CD4-positive, CD25-positive, alpha-beta regulatory T cell (primary cell): ENCODE data around the gene HCAR2. TPM values are rescaled to one million over a fixed set of nuclear protein-coding genes. Genes with fewer than 3 reads are reported as not detected.
A peak's percentile ranks its signal among the peaks of the same experiment; 100 is the strongest.
"Not testable (repeated sequence)": the region's sequence is repeated elsewhere in the genome, so short reads cannot be mapped to it uniquely, and the experiment has no call there.

Experiments used
- ATAC-seq, 2 donors: fragments of 150-1000 bp; cut with Tn5 transposase; one replicate each; pipeline ENCODE4 v1.10.0; 2021; ENCODE audit warnings: low read depth in 2 of 2, moderate number of reproducible peaks in 2 of 2, moderate library complexity in 1 of 2
- DNase-seq, 3 donors: peaks; one replicate each; pipeline versions ENCODE4 v3.0.0 to v3.0.0-alpha.2; 2012 to 2022; ENCODE audit warnings: mixed read lengths in 1 of 3
- H3K27ac ChIP-seq: one replicate; pipeline ENCODE4 v1.7.0; 2013; ENCODE audit warnings: mild to moderate bottlenecking, low read length; ENCODE audit not compliant: insufficient read depth, poor library complexity, severe bottlenecking
- H3K27me3 ChIP-seq: one replicate; pipeline ENCODE4 v1.7.0; 2013; ENCODE audit warnings: low read length; ENCODE audit not compliant: control insufficient read depth, insufficient read depth
- H3K36me3 ChIP-seq: one replicate; pipeline ENCODE4 v1.7.0; 2013; ENCODE audit warnings: mild to moderate bottlenecking, low read length, moderate library complexity; ENCODE audit not compliant: control insufficient read depth, insufficient read depth
- H3K4me1 ChIP-seq: 2 replicates; pipeline ENCODE4 v1.7.0; 2013; ENCODE audit warnings: mild to moderate bottlenecking, low read length; ENCODE audit not compliant: insufficient read depth, control insufficient read depth, poor library complexity, severe bottlenecking
- H3K4me3 ChIP-seq: one replicate; pipeline ENCODE4 v1.7.0; 2013; ENCODE audit warnings: low read depth, mild to moderate bottlenecking, low read length, moderate library complexity
- H3K9me3 ChIP-seq, 2 experiments: 1 replicate in 1 of 2; 2 replicates in 1 of 2; pipeline ENCODE4 v1.7.0; 2013; ENCODE audit warnings: low read length in 2 of 2, mild to moderate bottlenecking in 1 of 2, moderate library complexity in 1 of 2; ENCODE audit not compliant: control insufficient read depth in 2 of 2
- H3K27ac Mint-ChIP-seq, 3 donors: one replicate each; pipeline ENCODE4 v1.8.0; 2020 to 2022; ENCODE audit warnings: mild to moderate bottlenecking in 3 of 3, mixed read lengths in 3 of 3, moderate library complexity in 2 of 3
- H3K27me3 Mint-ChIP-seq: one replicate; pipeline ENCODE4 v1.8.0; 2022; ENCODE audit warnings: mild to moderate bottlenecking, mixed read lengths
- H3K36me3 Mint-ChIP-seq: one replicate; pipeline ENCODE4 v1.8.0; 2020; ENCODE audit warnings: mixed read lengths
- H3K4me1 Mint-ChIP-seq, 4 donors: one replicate each; pipeline ENCODE4 v1.8.0; 2020 to 2022; ENCODE audit warnings: mixed read lengths in 4 of 4, mild to moderate bottlenecking in 1 of 4
- H3K4me3 Mint-ChIP-seq, 4 donors: one replicate each; pipeline ENCODE4 v1.8.0; 2020 to 2022; ENCODE audit warnings: mild to moderate bottlenecking in 4 of 4, mixed read lengths in 4 of 4, moderate library complexity in 3 of 4
- H3K9me3 Mint-ChIP-seq, 7 donors: one replicate each; pipeline ENCODE4 v1.8.0; 2020 to 2022; ENCODE audit warnings: mixed read lengths in 7 of 7, mild to moderate bottlenecking in 3 of 7, moderate library complexity in 2 of 7
- polyA plus RNA-seq, 4 donors: library from polyadenylated mRNA; unstranded; fragments of 300-500 nt; fragmentation: Illumina TruSeq; gene quantifications; one replicate each; pipeline ENCODE4 v1.2.3, GENCODE V29; 2021
- total RNA-seq: library from RNA; stranded (reverse); gene quantifications from one replicate; pipeline ENCODE4 v1.2.3, GENCODE V29; 2022

The HCAR2 gene
- not detected for total RNA-seq
- not detected for polyA plus RNA-seq

DNA sequence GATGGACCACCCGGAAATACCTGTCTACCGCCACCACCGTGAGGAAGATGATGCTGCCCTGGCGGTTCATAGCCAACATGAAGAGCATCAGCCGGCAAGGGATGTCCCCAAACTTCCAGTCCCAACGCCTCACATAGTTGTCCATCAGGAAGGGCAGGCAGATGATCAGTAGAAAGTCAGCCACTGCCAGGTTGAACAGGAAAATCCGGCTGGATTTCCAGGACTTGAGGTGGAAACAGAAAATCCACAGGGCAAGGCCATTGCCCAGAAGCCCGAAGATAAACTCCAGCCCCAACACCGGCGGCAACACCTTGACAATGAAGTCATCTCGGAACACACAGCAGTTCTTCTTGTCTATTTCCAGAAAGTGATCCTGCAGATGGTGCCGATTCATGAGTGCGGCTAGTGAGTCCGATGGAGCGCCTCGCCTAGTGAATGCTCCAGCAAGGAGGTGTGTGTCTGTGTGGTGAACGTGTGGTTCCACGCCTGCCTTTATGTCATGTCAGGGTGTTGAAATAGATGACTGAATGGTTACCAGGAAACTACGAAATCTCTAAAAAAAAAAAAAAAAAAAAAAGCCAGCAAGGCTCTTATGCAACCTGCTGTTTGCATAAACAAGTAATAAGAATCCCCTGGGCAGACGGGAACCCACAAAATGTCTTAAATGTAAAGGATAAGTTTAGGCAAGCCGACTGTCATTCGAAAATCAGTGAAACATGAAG, at the start of gene HCAR2:
Gene HCAR2, minus strand, starts transcription at position 468 of the 722 bp plus-strand sequence. Its CDS starts 74 bp downstream, at position 394.
- not testable (repeated sequence) for H3K4me1 ChIP-seq, ATAC-seq, H3K4me3 ChIP-seq, H3K4me1 Mint-ChIP-seq, H3K27ac ChIP-seq, DNase-seq, H3K36me3 Mint-ChIP-seq, H3K27me3 ChIP-seq, H3K36me3 ChIP-seq, H3K27me3 Mint-ChIP-seq, H3K27ac Mint-ChIP-seq, H3K4me3 Mint-ChIP-seq, H3K9me3 Mint-ChIP-seq, H3K9me3 ChIP-seq

- peak within 1 kb of the TSS; percentile 91 to 98 (median 96) for H3K4me3 Mint-ChIP-seq
- Histone ChIP-seq H3K4me1 (peaks cover 25% of the 10 kb centered on the region), H3K27ac (peak within 1 kb of the TSS; percentile 84), H3K36me3 (peaks cover 28% of the 10 kb centered on the region), H3K9me3 (no peaks in the 10 kb centered on the region), H3K4me3 (peak within 1 kb of the TSS; percentile 84), H3K27me3 (no peaks in the 10 kb centered on the region)
- H3K4me1 Mint-ChIP-seq = peaks cover 20 to 61% (median 43%) of the 10 kb centered on the region in 4 donors
- H3K36me3 Mint-ChIP-seq = peaks cover 29% of the 10 kb centered on the region
- peak; percentile 99 to 100 (median 99) for DNase-seq
- no peaks in the 10 kb centered on the region for H3K27me3 Mint-ChIP-seq
- H3K9me3 Mint-ChIP-seq = no peaks in the 10 kb centered on the region
- H3K27ac Mint-ChIP-seq = peak within 1 kb of the TSS; percentile 90 to 99 (median 97)
- peak; percentile 93 to 96 for ATAC-seq
Measured at GRCh38 chr12:122752464-122753318, 49.5 kb upstream of the HCAR2 start, which contains the start of gene DENR. DENR (plus strand) TSS chr12:122752824; CDS start chr12:122753702, 878 bp downstream.

DNA sequence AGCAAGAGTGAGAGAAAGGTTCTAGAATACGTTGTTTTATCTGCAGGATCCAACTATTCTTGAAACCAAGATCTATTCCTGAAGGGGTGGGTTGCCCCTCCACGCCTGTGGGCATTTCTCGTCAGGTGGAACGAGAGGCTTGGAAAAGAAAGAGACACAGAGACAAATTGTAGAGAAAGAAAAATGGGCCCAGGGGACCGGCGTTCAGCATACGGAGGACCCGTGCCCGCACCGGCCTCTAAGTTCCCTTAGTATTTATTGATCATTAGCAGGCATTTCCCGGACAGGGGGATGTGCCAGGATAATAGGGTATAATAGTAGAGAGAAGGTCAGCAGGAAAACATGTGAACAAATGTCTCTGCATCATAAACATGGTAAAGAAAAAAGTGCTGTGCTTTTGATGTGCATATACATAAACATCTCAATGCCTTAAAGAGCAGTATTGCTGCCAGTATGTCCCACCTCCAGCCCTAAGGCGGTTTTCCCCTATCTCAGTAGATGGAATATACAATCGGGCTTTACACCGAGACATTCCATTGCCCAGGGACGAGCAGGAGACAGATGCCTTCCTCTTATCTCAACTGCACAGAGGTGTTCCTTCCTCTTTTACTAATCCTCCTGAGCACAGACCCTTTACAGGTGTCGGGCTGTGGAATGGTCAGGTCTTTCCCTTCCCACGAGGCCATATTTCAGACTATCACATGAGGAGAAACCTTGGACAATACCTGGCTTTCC, 47.8 kb upstream of the HCAR2 start:
- H3K27me3 Mint-ChIP-seq = not testable (repeated sequence)
- peak overlapping the region; percentile 51 to 97 (median 83) for H3K27ac Mint-ChIP-seq
- peaks cover 12 to 46% (median 27%) of the 10 kb centered on the region in 4 donors for H3K4me1 Mint-ChIP-seq

DNA sequence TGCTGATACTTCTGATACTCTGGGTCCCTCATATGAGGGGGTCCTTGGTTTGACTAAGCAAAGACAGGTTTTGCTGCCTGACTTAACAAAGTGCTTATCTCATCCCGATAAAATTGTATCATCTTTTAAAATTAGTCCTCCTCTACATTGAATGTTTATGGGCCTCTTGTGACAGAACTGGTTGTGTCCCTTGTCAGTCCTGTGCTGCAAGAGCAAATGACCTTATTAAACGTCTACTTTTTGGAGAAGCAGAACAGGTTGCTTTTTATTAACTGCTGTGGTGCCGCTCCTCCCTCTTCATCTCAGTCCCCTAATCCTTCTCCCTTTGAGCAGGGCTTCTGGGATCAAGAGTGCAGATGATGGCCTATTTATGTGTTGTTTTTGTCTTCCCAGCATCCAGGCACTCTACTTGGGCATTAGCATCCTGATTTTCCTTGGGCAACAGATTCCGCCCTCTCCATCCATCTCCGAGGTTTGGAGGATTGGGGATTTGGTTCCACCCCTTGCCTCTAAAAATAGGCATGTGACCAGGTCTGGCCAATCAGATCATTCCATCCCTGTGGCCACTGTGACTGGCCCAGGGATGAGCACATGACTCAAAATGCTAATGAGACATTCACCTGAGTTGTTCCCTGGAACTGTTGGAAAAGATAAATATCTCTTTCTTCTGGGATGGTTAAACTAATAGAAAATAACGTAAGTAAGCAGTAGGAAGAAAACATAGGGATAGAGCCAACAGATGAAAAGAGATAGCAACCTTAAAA, 46.6 kb upstream of the HCAR2 start:
- H3K36me3 Mint-ChIP-seq = peaks cover 10% of the 10 kb centered on the region
- no peak overlapping the region for H3K27ac Mint-ChIP-seq
- no peaks in the 10 kb centered on the region for H3K27me3 Mint-ChIP-seq

More for the DNA sequence above, 47.8 kb upstream of the HCAR2 start:
- not testable (repeated sequence) for ATAC-seq, H3K27ac ChIP-seq, H3K9me3 ChIP-seq, DNase-seq, H3K27me3 ChIP-seq, H3K4me3 ChIP-seq, H3K9me3 Mint-ChIP-seq
- H3K36me3 ChIP-seq = peaks cover 13% of the 10 kb centered on the region
- H3K4me1 ChIP-seq = peaks cover 18% of the 10 kb centered on the region
- peaks cover 17% of the 10 kb centered on the region for H3K36me3 Mint-ChIP-seq
- peak overlapping the region in 3 of 4 donors; percentile 95 to 98 (median 98) for H3K4me3 Mint-ChIP-seq

GRCh38 chr12:122747224-122748135, 44.3 kb upstream of the HCAR2 start:
- H3K27ac ChIP-seq = no peak overlapping the region
- H3K9me3 Mint-ChIP-seq = no peaks in the 10 kb centered on the region
- H3K4me3 Mint-ChIP-seq = no peak overlapping the region
- no peak for DNase-seq
- no peak for ATAC-seq
- no peaks in the 10 kb centered on the region for H3K27me3 Mint-ChIP-seq
- no peaks in the 10 kb centered on the region for H3K27me3 ChIP-seq
- peaks cover 0 to 15% (median 4%) of the 10 kb centered on the region in 4 donors for H3K4me1 Mint-ChIP-seq
- H3K4me3 ChIP-seq = no peak overlapping the region
- H3K36me3 ChIP-seq = no peaks in the 10 kb centered on the region
- H3K9me3 ChIP-seq = no peaks in the 10 kb centered on the region
- peaks cover 6% of the 10 kb centered on the region for H3K4me1 ChIP-seq
- no peaks in the 10 kb centered on the region for H3K36me3 Mint-ChIP-seq
- H3K27ac Mint-ChIP-seq = no peak overlapping the region

More for the DNA sequence above, 46.6 kb upstream of the HCAR2 start:
- peak overlapping the region in 2 of 4 donors; percentile 80 to 98 for H3K4me3 Mint-ChIP-seq
- ATAC-seq = no peak
- H3K4me1 Mint-ChIP-seq = peaks cover 7 to 36% (median 19%) of the 10 kb centered on the region in 4 donors
- Histone ChIP-seq H3K27me3 (no peaks in the 10 kb centered on the region), H3K4me1 (peaks cover 18% of the 10 kb centered on the region), H3K4me3 (no peak overlapping the region), H3K36me3 (peaks cover 5% of the 10 kb centered on the region), H3K9me3 (no peaks in the 10 kb centered on the region), H3K27ac (no peak overlapping the region)
- no peaks in the 10 kb centered on the region for H3K9me3 Mint-ChIP-seq
- DNase-seq = no peak

- Mint-ChIP-seq H3K36me3 (no peaks in the 10 kb centered on the region), H3K27ac (no peak overlapping the region), H3K27me3 (no peaks in the 10 kb centered on the region), H3K4me3 (no peak overlapping the region), H3K9me3 (no peaks in the 10 kb centered on the region), H3K4me1 (no peaks in the 10 kb centered on the region)
- no peak overlapping the region for H3K27ac ChIP-seq
- DNase-seq (no peak), ATAC-seq (no peak)
- no peak overlapping the region for H3K4me3 ChIP-seq
- no peaks in the 10 kb centered on the region for H3K4me1 ChIP-seq
- no peaks in the 10 kb centered on the region for H3K27me3 ChIP-seq
- H3K36me3 ChIP-seq = no peaks in the 10 kb centered on the region
- no peaks in the 10 kb centered on the region for H3K9me3 ChIP-seq
Measured at GRCh38 chr12:122743895-122744525, 40.9 kb upstream of the HCAR2 start.
